K562 (cell line): ENCODE measurements around the gene FTH1. TPM values are rescaled to one million over a fixed set of nuclear protein-coding genes. Genes with fewer than 3 reads are reported as not detected.

Source experiments
- CHD2 ChIP-seq: IDR thresholded peaks from 2 replicates; pipeline ENCODE4 v1.6.1; 2011; ENCODE audit warnings: low read depth, low read length
- HDAC6 ChIP-seq: IDR thresholded peaks from 2 replicates; pipeline ENCODE4 v1.6.1; 2012; ENCODE audit warnings: low read depth, mild to moderate bottlenecking, control low read depth, inconsistent platforms, low read length, moderate library complexity
- ILK ChIP-seq: fragments of 450-650 bp; IDR thresholded peaks from 2 replicates; pipeline ENCODE4 v1.6.1; 2016; ENCODE audit warnings: missing genetic modification characterization, low read depth, mild to moderate bottlenecking, missing compliant biosample characterization, moderate library complexity, borderline replicate concordance
- KDM5B ChIP-seq: fragments of 200-600 bp; sonication (generic); IDR thresholded peaks from 2 replicates; pipeline ENCODE4 v1.6.1; 2012; ENCODE audit warnings: low read depth, mild to moderate bottlenecking, moderate library complexity, low read length, control low read depth, inconsistent platforms; ENCODE audit not compliant: insufficient replicate concordance
- L3MBTL2 ChIP-seq: fragments of 450-650 bp; IDR thresholded peaks from 2 replicates; pipeline ENCODE4 v1.6.1; 2016; ENCODE audit warnings: mild to moderate bottlenecking, moderate library complexity
- NFE2L1 ChIP-seq: fragments of 450-650 bp; IDR thresholded peaks from 2 replicates; pipeline ENCODE4 v1.6.1; 2016; ENCODE audit warnings: missing genetic modification characterization, low read depth, mild to moderate bottlenecking, missing compliant biosample characterization, moderate library complexity, borderline replicate concordance
- NR1H2 ChIP-seq: sonication (generic); formaldehyde crosslinking; IDR thresholded peaks from 2 replicates; pipeline ENCODE4 v1.4.0; 2020; ENCODE audit warnings: mild to moderate bottlenecking, missing genetic modification reagents
- SRSF9 ChIP-seq: fragments of 200-400 bp; formaldehyde crosslinking; IDR thresholded peaks from 2 replicates; pipeline ENCODE4 v1.6.1; 2017; ENCODE audit warnings: low read depth, low read length, borderline replicate concordance
- ZNF146 ChIP-seq: IDR thresholded peaks from one replicate; pipeline ENCODE4 v1.6.1; 2018; ENCODE audit warnings: missing compliant biosample characterization; ENCODE audit not compliant: unreplicated experiment
- polyA plus RNA-seq, 8 experiments: library from polyadenylated mRNA; depleted of rRNA in 4 of 8; stranded (reverse) in 5 of 8; unstranded in 3 of 8; fragments of >200 nt; fragmentation: Nextera tagmentation in 2 of 8; fragmentation: Illumina TruSeq in 1 of 8; extraction: Ambion mirVana in 2 of 8; extraction: Trizol in 1 of 8; gene quantifications; 2 replicates each; pipeline versions ENCODE4 v1.2.1 to v1.2.3, GENCODE V29; 2011 to 2014; ENCODE audit warnings: inconsistent platforms in 1 of 8, missing spikeins in 1 of 8
- total RNA-seq, 7 experiments: library from RNA; depleted of rRNA in 6 of 7; stranded (reverse); fragments of >200 nt in 6 of 7; fragmentation: Illumina TruSeq in 2 of 7; extraction: Trizol in 2 of 7; gene quantifications; 2 replicates each; pipeline versions ENCODE4 v1.2.1 to v1.2.3, GENCODE V29; 2011 to 2021; ENCODE audit warnings: low replicate concordance in 1 of 7
- TF ChIP-seq, protein P1 (sequence below): fragments of 250-450 bp; sonication (Bioruptor Pico); IDR thresholded peaks from 2 replicates; pipeline ENCODE4 v1.4.0; 2020; ENCODE audit warnings: mild to moderate bottlenecking
- TF ChIP-seq, protein P2 (sequence below): fragments of 450-650 bp; IDR thresholded peaks from 2 replicates; pipeline ENCODE4 v1.6.1; 2014; ENCODE audit warnings: low read depth, mild to moderate bottlenecking, moderate library complexity, borderline replicate concordance
- TF ChIP-seq, protein P3 (sequence below): sonication (generic); formaldehyde crosslinking; IDR thresholded peaks from 2 replicates; pipeline ENCODE4 v1.8.0; 2022; ENCODE audit warnings: mild to moderate bottlenecking, missing genetic modification reagents
- TF ChIP-seq, protein P4 (sequence below): sonication (generic); formaldehyde crosslinking; IDR thresholded peaks from 2 replicates; pipeline ENCODE4 v1.8.1; 2023; ENCODE audit warnings: missing genetic modification reagents, mild to moderate bottlenecking, borderline replicate concordance
- TF ChIP-seq, protein P5 (sequence below): fragments of 250-450 bp; sonication (Bioruptor Pico); IDR thresholded peaks from 2 replicates; pipeline ENCODE4 v1.8.0; 2022; ENCODE audit warnings: moderate library complexity, mild to moderate bottlenecking, inconsistent platforms

Gene FTH1
- total and polyA plus RNA-seq, 9 of the 15 experiments (the other 6 are each of a cell fraction or from before 2014, with no cell fraction given) = 370 to 3,146 (median 802) TPM

DNA sequence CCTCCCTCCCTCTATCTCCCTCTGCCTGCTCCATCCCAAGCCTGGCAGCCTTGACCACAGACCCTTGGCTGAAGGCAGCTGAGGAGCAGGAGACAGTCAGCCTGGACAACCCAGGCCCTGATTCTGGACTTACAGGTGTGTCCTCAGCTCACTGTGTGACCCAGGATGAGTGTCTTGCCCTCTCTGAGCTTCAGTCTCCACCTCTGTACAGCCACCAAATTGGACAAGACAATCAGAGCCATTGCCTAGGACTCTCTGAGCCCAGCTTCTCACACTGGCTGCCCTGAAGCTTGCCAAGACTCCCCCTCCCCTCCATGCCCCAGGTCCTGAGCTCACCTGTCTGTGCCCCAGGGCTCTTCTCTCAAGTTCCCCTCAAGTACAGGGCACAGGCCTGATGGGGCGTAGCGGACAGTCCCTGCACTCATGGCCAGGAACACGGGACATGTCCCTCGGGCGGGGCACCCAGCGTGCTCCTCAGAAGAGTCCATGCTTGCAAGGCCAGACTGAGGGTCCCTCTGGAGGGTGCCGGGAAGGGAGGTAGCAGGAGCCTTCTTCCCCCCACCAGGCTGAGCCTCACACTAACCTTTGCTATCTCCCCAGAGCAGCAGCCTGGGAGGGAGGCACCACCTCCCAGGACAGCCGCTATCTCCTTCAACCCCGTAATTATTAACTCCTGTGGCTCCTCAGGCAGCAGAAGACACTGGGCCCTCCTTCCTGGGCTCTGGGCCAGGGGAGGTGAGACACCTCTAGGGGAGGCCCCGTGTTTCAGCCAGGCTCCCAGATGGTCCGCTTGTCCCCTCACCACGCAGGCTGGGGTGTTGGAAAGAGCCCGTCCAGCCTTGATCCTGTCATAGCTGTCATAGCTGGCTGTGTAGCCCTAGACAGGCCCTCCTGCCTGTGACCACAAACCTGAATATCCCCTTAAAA lies 47.5 kb downstream of the FTH1 start (continued):
- TF ChIP-seq SRSF9 = no peak
- peak; percentile 50 for TF ChIP-seq KDM5B
- TF ChIP-seq, protein P1, sequence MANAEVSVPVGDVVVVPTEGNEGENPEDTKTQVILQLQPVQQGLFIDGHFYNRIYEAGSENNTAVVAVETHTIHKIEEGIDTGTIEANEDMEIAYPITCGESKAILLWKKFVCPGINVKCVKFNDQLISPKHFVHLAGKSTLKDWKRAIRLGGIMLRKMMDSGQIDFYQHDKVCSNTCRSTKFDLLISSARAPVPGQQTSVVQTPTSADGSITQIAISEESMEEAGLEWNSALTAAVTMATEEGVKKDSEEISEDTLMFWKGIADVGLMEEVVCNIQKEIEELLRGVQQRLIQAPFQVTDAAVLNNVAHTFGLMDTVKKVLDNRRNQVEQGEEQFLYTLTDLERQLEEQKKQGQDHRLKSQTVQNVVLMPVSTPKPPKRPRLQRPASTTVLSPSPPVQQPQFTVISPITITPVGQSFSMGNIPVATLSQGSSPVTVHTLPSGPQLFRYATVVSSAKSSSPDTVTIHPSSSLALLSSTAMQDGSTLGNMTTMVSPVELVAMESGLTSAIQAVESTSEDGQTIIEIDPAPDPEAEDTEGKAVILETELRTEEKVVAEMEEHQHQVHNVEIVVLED = no peak
- TF ChIP-seq ZNF146 (CRISPR knock-in tag) = no peak
- TF ChIP-seq, protein P2, sequence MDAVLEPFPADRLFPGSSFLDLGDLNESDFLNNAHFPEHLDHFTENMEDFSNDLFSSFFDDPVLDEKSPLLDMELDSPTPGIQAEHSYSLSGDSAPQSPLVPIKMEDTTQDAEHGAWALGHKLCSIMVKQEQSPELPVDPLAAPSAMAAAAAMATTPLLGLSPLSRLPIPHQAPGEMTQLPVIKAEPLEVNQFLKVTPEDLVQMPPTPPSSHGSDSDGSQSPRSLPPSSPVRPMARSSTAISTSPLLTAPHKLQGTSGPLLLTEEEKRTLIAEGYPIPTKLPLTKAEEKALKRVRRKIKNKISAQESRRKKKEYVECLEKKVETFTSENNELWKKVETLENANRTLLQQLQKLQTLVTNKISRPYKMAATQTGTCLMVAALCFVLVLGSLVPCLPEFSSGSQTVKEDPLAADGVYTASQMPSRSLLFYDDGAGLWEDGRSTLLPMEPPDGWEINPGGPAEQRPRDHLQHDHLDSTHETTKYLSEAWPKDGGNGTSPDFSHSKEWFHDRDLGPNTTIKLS = no peak; the same call in 1 of the 2 replicates
- peak; percentile 74 for TF ChIP-seq L3MBTL2
- TF ChIP-seq NR1H2 (CRISPR knock-in tag) = no peak
- TF ChIP-seq ILK (tag) = no peak
- no peak for TF ChIP-seq HDAC6
- TF ChIP-seq CHD2 = no peak
- TF ChIP-seq NFE2L1 (tag) = no peak
- TF ChIP-seq, protein P3, sequence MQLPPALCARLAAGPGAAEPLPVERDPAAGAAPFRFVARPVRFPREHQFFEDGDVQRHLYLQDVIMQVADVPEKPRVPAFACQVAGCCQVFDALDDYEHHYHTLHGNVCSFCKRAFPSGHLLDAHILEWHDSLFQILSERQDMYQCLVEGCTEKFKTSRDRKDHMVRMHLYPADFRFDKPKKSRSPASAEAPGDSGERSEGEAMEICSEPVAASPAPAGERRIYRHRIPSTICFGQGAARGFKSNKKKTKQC (CRISPR knock-in tag) = peak; percentile 64; the same call in 1 of the 2 replicates
- TF ChIP-seq, protein P4, sequence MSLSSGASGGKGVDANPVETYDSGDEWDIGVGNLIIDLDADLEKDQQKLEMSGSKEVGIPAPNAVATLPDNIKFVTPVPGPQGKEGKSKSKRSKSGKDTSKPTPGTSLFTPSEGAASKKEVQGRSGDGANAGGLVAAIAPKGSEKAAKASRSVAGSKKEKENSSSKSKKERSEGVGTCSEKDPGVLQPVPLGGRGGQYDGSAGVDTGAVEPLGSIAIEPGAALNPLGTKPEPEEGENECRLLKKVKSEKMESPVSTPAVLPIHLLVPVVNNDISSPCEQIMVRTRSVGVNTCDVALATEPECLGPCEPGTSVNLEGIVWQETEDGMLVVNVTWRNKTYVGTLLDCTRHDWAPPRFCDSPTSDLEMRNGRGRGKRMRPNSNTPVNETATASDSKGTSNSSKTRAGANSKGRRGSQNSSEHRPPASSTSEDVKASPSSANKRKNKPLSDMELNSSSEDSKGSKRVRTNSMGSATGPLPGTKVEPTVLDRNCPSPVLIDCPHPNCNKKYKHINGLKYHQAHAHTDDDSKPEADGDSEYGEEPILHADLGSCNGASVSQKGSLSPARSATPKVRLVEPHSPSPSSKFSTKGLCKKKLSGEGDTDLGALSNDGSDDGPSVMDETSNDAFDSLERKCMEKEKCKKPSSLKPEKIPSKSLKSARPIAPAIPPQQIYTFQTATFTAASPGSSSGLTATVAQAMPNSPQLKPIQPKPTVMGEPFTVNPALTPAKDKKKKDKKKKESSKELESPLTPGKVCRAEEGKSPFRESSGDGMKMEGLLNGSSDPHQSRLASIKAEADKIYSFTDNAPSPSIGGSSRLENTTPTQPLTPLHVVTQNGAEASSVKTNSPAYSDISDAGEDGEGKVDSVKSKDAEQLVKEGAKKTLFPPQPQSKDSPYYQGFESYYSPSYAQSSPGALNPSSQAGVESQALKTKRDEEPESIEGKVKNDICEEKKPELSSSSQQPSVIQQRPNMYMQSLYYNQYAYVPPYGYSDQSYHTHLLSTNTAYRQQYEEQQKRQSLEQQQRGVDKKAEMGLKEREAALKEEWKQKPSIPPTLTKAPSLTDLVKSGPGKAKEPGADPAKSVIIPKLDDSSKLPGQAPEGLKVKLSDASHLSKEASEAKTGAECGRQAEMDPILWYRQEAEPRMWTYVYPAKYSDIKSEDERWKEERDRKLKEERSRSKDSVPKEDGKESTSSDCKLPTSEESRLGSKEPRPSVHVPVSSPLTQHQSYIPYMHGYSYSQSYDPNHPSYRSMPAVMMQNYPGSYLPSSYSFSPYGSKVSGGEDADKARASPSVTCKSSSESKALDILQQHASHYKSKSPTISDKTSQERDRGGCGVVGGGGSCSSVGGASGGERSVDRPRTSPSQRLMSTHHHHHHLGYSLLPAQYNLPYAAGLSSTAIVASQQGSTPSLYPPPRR (CRISPR knock-in tag) = no peak
- TF ChIP-seq, protein P5, sequence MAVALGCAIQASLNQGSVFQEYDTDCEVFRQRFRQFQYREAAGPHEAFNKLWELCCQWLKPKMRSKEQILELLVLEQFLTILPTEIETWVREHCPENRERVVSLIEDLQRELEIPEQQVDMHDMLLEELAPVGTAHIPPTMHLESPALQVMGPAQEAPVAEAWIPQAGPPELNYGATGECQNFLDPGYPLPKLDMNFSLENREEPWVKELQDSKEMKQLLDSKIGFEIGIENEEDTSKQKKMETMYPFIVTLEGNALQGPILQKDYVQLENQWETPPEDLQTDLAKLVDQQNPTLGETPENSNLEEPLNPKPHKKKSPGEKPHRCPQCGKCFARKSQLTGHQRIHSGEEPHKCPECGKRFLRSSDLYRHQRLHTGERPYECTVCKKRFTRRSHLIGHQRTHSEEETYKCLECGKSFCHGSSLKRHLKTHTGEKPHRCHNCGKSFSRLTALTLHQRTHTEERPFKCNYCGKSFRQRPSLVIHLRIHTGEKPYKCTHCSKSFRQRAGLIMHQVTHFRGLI (CRISPR knock-in tag) = no peak
